ENCODE results near the gene DUSP14. TPM values are rescaled to one million over a fixed set of nuclear protein-coding genes. Genes with fewer than 3 reads are reported as not detected.
A peak's percentile ranks its signal among the peaks of the same experiment; 100 is the strongest.

The DUSP14 gene
- total and polyA plus RNA-seq, 4 donors, result 13.8 to 22.9 (median 16.4) TPM

- WGBS (ENCODE audit: insufficient coverage), result no CpG with 5 or more reads among the region's 5 CpGs
- Histone ChIP-seq H3K27ac (ENCODE audit: low read depth, low read length) (no peak overlapping the region), H3K4me3 (ENCODE audit: low read depth, low read length) (no peak overlapping the region), H3K36me3 (ENCODE audit: control insufficient read depth, insufficient read depth, low read length) (peaks cover 20% of the 10 kb centered on the region), H3K27me3 (ENCODE audit: control insufficient read depth, insufficient read depth, low read length) (no peaks in the 10 kb centered on the region), H3K9me3 (ENCODE audit: control insufficient read depth, insufficient read depth, low read length) (no peaks in the 10 kb centered on the region), H3K4me1 (ENCODE audit: control insufficient read depth, insufficient read depth, low read length) (no peaks in the 10 kb centered on the region)
- DNase-seq (ENCODE audit: low read depth in 4 of 6, low spot score in 6 of 6), result no peak
These were observed 27.2 kb upstream of the DUSP14 start for GRCh38 chr17:37462492-37462891.

- H3K4me3 ChIP-seq (ENCODE audit: low read depth, low read length), result no peak overlapping the region
- no peaks in the 10 kb centered on the region for H3K4me1 ChIP-seq (ENCODE audit: control insufficient read depth, insufficient read depth, low read length)
- no peaks in the 10 kb centered on the region for H3K9me3 ChIP-seq (ENCODE audit: control insufficient read depth, insufficient read depth, low read length)
- H3K36me3 ChIP-seq (ENCODE audit: control insufficient read depth, insufficient read depth, low read length), result peaks cover 24% of the 10 kb centered on the region
- DNase-seq (ENCODE audit: low read depth in 4 of 6, low spot score in 6 of 6), result no peak
- WGBS (ENCODE audit: insufficient coverage), result no CpG with 5 or more reads among the region's 3 CpGs
- no peaks in the 10 kb centered on the region for H3K27me3 ChIP-seq (ENCODE audit: control insufficient read depth, insufficient read depth, low read length)
- no peak overlapping the region for H3K27ac ChIP-seq (ENCODE audit: low read depth, low read length)
These were observed 26.7 kb upstream of the DUSP14 start for GRCh38 chr17:37463039-37463438.

- Histone ChIP-seq H3K36me3 (ENCODE audit: control insufficient read depth, insufficient read depth, low read length) (peaks cover 22% of the 10 kb centered on the region), H3K4me3 (ENCODE audit: low read depth, low read length) (no peak overlapping the region), H3K27me3 (ENCODE audit: control insufficient read depth, insufficient read depth, low read length) (no peaks in the 10 kb centered on the region), H3K9me3 (ENCODE audit: control insufficient read depth, insufficient read depth, low read length) (no peaks in the 10 kb centered on the region), H3K4me1 (ENCODE audit: control insufficient read depth, insufficient read depth, low read length) (no peaks in the 10 kb centered on the region), H3K27ac (ENCODE audit: low read depth, low read length) (no peak overlapping the region)
- DNase-seq (ENCODE audit: low read depth in 4 of 6, low spot score in 6 of 6), result no peak
- 100% methylated on average over 3 of the region's 7 CpGs for WGBS (ENCODE audit: insufficient coverage)
These were observed 24.5 kb upstream of the DUSP14 start for GRCh38 chr17:37465069-37465616.

- Histone ChIP-seq H3K4me3 (ENCODE audit: low read depth, low read length) (no peak overlapping the region), H3K9me3 (ENCODE audit: control insufficient read depth, insufficient read depth, low read length) (no peaks in the 10 kb centered on the region), H3K4me1 (ENCODE audit: control insufficient read depth, insufficient read depth, low read length) (no peaks in the 10 kb centered on the region), H3K27ac (ENCODE audit: low read depth, low read length) (no peak overlapping the region), H3K36me3 (ENCODE audit: control insufficient read depth, insufficient read depth, low read length) (peaks cover 28% of the 10 kb centered on the region), H3K27me3 (ENCODE audit: control insufficient read depth, insufficient read depth, low read length) (no peaks in the 10 kb centered on the region)
- DNase-seq (ENCODE audit: low read depth in 4 of 6, low spot score in 6 of 6), result no peak
- WGBS (ENCODE audit: insufficient coverage), result no CpG with 5 or more reads among the region's 1 CpG
These were observed 23.2 kb upstream of the DUSP14 start for GRCh38 chr17:37466471-37466870.

GRCh38 chr17:37470181-37470580, 19.5 kb upstream of the DUSP14 start:
- Histone ChIP-seq H3K9me3 (ENCODE audit: control insufficient read depth, insufficient read depth, low read length) (no peaks in the 10 kb centered on the region), H3K4me1 (ENCODE audit: control insufficient read depth, insufficient read depth, low read length) (no peaks in the 10 kb centered on the region), H3K27me3 (ENCODE audit: control insufficient read depth, insufficient read depth, low read length) (no peaks in the 10 kb centered on the region), H3K4me3 (ENCODE audit: low read depth, low read length) (no peak overlapping the region), H3K36me3 (ENCODE audit: control insufficient read depth, insufficient read depth, low read length) (peaks cover 39% of the 10 kb centered on the region), H3K27ac (ENCODE audit: low read depth, low read length) (no peak overlapping the region)
- DNase-seq (ENCODE audit: low read depth in 4 of 6, low spot score in 6 of 6), result no peak
- WGBS (ENCODE audit: insufficient coverage), result 94% methylated on average over 5 of the region's 7 CpGs

GRCh38 chr17:37475731-37476420, 13.8 kb upstream of the DUSP14 start:
- no peaks in the 10 kb centered on the region for H3K4me1 ChIP-seq (ENCODE audit: control insufficient read depth, insufficient read depth, low read length)
- no peaks in the 10 kb centered on the region for H3K27me3 ChIP-seq (ENCODE audit: control insufficient read depth, insufficient read depth, low read length)
- WGBS (ENCODE audit: insufficient coverage), result no CpG with 5 or more reads among the region's 1 CpG
- H3K4me3 ChIP-seq (ENCODE audit: low read depth, low read length), result no peak overlapping the region
- DNase-seq (ENCODE audit: low read depth in 4 of 6, low spot score in 6 of 6), result no peak
- H3K36me3 ChIP-seq (ENCODE audit: control insufficient read depth, insufficient read depth, low read length), result peaks cover 41% of the 10 kb centered on the region
- H3K27ac ChIP-seq (ENCODE audit: low read depth, low read length), result no peak overlapping the region
- H3K9me3 ChIP-seq (ENCODE audit: control insufficient read depth, insufficient read depth, low read length), result no peaks in the 10 kb centered on the region

GRCh38 chr17:37476431-37477120, 13.1 kb upstream of the DUSP14 start:
- no peak overlapping the region for H3K27ac ChIP-seq (ENCODE audit: low read depth, low read length)
- no peaks in the 10 kb centered on the region for H3K27me3 ChIP-seq (ENCODE audit: control insufficient read depth, insufficient read depth, low read length)
- no peak overlapping the region for H3K4me3 ChIP-seq (ENCODE audit: low read depth, low read length)
- DNase-seq (ENCODE audit: low read depth in 4 of 6, low spot score in 6 of 6), result peak in 2 of 6 donors; percentile 62 to 86
- H3K4me1 ChIP-seq (ENCODE audit: control insufficient read depth, insufficient read depth, low read length), result no peaks in the 10 kb centered on the region
- 69% methylated on average over 2 of the region's 4 CpGs for whole genome bisulfite sequencing (ENCODE audit: insufficient coverage)
- H3K36me3 ChIP-seq (ENCODE audit: control insufficient read depth, insufficient read depth, low read length), result peaks cover 38% of the 10 kb centered on the region
- H3K9me3 ChIP-seq (ENCODE audit: control insufficient read depth, insufficient read depth, low read length), result no peaks in the 10 kb centered on the region

- no peak overlapping the region for H3K27ac ChIP-seq (ENCODE audit: low read depth, low read length)
- DNase-seq (ENCODE audit: low read depth in 4 of 6, low spot score in 6 of 6), result no peak
- peaks cover 27% of the 10 kb centered on the region for H3K36me3 ChIP-seq (ENCODE audit: control insufficient read depth, insufficient read depth, low read length)
- H3K4me3 ChIP-seq (ENCODE audit: low read depth, low read length), result no peak overlapping the region
- no peaks in the 10 kb centered on the region for H3K9me3 ChIP-seq (ENCODE audit: control insufficient read depth, insufficient read depth, low read length)
- no peaks in the 10 kb centered on the region for H3K4me1 ChIP-seq (ENCODE audit: control insufficient read depth, insufficient read depth, low read length)
- H3K27me3 ChIP-seq (ENCODE audit: control insufficient read depth, insufficient read depth, low read length), result no peaks in the 10 kb centered on the region
- WGBS (ENCODE audit: insufficient coverage), result 86% methylated on average over 1 of the region's 2 CpGs
These were observed 11.5 kb upstream of the DUSP14 start for GRCh38 chr17:37478187-37478586.

- 100% methylated on average over 1 of the region's 1 CpG for WGBS (ENCODE audit: insufficient coverage)
- Histone ChIP-seq H3K27ac (ENCODE audit: low read depth, low read length) (no peak overlapping the region), H3K4me3 (ENCODE audit: low read depth, low read length) (no peak overlapping the region), H3K27me3 (ENCODE audit: control insufficient read depth, insufficient read depth, low read length) (no peaks in the 10 kb centered on the region), H3K36me3 (ENCODE audit: control insufficient read depth, insufficient read depth, low read length) (peaks cover 19% of the 10 kb centered on the region), H3K4me1 (ENCODE audit: control insufficient read depth, insufficient read depth, low read length) (no peaks in the 10 kb centered on the region), H3K9me3 (ENCODE audit: control insufficient read depth, insufficient read depth, low read length) (no peaks in the 10 kb centered on the region)
- DNase-seq (ENCODE audit: low read depth in 4 of 6, low spot score in 6 of 6), result no peak
These were observed 10.7 kb upstream of the DUSP14 start for GRCh38 chr17:37479025-37479424.

GRCh38 chr17:37480427-37480826, 9.3 kb upstream of the DUSP14 start:
- no peak overlapping the region for H3K4me3 ChIP-seq (ENCODE audit: low read depth, low read length)
- H3K9me3 ChIP-seq (ENCODE audit: control insufficient read depth, insufficient read depth, low read length), result no peaks in the 10 kb centered on the region
- no peaks in the 10 kb centered on the region for H3K27me3 ChIP-seq (ENCODE audit: control insufficient read depth, insufficient read depth, low read length)
- no peak overlapping the region for H3K27ac ChIP-seq (ENCODE audit: low read depth, low read length)
- peaks cover 19% of the 10 kb centered on the region for H3K36me3 ChIP-seq (ENCODE audit: control insufficient read depth, insufficient read depth, low read length)
- H3K4me1 ChIP-seq (ENCODE audit: control insufficient read depth, insufficient read depth, low read length), result no peaks in the 10 kb centered on the region
- no peak for DNase-seq (ENCODE audit: low read depth in 4 of 6, low spot score in 6 of 6)
- WGBS (ENCODE audit: insufficient coverage), result 100% methylated on average over 1 of the region's 2 CpGs

Measured in spinal cord (tissue), 10 donors.